HG02678 (cell line): Measurements from ENCODE around the gene IKZF1.

Experiments used
- ATAC-seq: cut with Tn5 transposase; IDR thresholded peaks from one replicate; pipeline ENCODE4 v1.9.1; 2021; ENCODE audit warnings: mild to moderate bottlenecking, moderate library complexity; ENCODE audit not compliant: unreplicated experiment

IKZF1 gene

DNA sequence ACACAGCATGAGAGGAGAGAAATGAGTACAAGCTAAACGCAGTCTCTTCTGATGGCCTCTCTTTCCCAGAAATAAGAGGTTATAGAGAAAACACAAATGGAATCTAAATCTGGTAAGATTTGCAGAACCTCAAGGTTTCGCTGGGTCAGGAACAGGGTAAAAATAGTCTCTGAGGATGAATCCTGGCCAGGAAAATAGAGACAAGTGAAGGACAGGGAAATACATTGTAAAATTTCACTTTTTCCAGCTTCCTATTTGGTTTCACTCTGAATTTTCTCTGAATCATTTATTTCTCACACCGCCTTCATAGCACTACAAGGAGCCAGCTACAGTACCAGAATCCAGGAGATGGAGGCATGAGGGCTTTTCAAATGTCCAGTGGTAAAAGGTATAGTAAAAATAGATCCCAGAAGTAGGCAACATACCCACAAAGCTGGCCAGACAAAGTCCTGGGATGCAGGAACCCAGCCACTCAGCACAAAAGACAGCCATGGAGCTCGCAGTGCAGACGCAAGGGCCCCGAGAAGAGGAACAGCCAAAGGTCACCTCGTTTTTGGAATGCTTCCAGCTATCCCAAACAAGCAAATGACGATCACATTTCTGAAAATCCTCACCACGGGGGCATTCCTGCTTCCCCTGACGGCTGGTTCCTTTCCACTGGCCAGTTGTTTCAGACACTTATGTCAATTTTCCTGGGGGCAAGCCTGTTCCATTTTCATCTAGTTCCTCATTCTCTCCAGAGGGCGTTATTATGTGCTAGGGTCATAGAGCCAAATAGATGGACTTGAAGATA lies 21.5 kb upstream of the IKZF1 start:
- ATAC-seq, result no peak

DNA sequence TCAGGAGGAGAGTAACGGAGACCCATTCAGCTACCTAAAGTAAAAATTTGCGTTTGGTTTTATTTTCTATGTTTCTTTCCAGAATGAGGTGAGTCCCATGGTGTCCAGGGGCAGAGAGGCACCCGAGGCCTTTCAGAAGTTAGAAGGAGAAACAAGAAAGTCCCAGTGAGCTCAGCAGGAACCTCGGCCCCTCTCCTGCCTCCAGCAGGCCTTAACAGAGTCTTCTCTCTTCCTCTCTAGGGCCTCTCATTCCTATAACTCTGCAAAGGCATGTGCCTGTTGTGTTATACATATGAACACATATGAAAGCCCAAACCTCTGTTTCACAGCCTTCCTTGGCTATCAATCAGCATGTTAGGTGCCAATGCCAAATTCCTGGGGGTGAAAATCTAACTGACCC lies 20.8 kb upstream of the IKZF1 start:
- no peak for ATAC-seq

DNA sequence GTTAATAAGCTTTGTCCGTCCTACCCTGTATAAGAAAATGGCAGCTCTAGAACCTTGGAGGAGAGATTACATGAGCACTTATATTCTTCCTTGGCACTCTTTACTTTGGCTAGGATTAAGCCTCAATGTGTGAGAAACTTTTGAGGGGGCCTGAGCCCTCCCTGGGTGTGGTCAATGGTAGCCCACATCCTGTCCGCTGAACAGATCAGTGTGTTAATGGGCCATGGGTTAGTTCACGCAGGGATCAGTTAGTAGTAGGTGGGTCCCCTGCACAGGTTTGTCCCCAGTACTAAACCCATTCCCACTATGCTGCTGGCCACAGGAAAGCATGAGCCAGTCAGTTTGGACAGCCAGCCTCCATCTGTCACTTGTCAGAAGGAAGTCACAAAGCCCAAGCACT lies 20.2 kb upstream of the IKZF1 start:
- ATAC-seq, result no peak

DNA sequence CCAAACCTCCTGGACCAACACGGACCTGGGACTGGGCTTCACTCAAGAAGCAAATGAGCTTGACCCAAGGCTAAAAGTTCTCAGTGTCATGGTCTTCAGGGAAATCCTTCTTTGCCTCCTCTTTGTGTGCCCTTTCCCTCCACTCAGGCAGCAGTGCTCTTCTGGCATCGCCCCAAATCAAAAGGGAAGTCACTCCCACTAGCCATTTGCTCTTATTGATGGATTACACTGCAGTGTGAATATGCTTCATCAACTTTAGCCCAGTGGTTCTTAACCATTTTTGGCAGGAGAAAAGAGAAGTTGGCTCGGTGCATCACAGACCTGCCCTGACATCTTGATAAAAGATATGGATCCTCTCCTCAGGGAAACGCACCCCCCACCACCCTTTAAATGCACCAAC lies 19.2 kb upstream of the IKZF1 start:
- ATAC-seq, result no peak

DNA sequence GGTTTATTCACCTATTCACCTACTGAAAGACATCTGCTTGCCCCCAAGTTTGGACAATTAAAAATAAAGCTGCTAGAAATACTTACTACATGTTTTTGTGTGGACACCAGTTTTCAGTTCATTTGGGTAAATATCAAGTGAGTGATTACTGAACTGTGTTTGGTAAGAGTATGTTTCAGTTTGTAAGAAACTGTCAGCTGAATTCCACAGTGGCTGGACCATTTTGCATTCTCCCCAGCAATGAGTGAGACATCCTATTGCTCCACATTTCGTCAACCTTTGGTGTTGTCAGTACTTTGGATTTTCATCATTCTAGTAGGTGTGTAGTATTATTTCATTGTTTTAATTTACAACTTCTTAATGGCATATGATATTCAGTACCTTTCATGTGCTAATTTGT lies 17.4 kb upstream of the IKZF1 start:
- ATAC-seq, result no peak

DNA sequence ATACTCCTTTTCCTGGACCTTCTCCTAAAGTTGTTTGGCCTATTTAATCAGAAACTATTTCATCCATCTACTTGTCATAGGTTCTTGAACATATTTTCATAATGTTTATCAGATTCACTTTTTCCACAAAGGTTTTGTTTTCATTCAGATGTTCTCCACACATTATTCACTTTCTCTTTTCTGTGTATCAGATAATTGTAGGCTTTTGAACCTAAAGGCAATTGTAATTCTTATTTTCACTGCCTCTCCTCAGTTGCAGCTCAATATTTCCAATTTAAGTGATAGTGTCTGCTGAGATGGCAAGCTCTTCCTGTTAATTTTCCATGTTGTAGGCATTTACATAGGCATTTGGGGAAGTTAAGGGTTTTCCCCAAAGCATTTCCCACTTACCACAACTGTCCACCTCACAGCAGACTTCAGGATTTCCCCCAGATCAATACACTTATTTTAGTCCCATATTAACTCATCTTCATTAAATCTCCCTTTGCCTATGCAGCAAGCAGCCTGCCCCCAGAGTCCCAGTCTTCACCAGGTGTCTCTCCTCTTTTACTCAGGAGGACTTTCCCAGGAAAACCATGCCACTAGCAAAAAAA lies 12.3 kb upstream of the IKZF1 start:
- ATAC-seq, result no peak

DNA sequence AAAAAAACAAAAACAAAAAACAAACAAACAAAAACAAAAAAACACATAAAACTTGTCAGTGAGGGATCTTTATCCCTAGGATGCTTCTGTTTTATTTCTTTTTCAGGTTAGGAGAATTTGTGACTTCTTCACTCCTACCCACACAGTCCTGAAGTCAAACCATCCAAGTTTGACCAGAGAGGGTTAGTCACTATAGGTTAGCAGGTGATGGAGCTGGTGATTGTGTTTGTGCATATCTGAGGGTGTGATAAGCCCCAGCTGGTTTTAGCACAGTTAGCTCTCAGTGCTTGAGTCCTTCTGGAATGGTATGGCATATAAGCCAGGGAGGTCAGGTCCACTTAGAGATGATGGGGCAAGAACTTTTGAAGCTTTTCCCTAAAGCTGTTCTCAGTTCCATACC lies 11.8 kb upstream of the IKZF1 start:
- no peak for ATAC-seq

DNA sequence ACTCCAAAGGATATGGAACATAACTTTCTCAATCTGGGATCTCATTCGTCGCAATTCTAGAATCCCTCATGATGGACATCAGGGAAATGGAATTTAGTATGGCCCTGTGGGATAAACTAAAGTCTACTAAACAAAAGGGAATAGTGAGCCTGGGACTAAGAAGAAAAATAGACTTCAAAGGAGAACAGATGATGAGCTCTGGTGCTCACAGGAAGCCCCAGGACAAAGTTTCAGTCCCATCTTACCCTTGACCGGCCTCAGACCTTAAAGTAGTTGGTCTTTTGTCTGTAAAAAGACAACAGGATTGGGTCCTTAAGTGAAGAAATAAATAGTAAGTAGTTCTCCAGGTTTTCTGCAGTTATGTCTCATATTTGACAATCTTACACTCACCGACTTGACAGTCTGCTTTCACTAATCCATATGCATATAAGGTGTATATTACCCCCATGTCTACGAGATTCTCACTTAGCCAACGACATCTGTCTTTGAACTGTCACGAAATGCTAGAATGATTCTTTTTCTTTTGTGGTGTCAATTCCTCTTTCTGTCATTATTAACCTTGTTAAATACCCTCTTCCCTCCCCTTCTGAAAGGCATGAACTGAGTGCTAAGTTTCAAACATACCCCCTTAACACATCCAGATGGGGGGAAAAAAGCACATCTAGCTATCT lies 10.9 kb upstream of the IKZF1 start:
- peak; percentile 78 for ATAC-seq

DNA sequence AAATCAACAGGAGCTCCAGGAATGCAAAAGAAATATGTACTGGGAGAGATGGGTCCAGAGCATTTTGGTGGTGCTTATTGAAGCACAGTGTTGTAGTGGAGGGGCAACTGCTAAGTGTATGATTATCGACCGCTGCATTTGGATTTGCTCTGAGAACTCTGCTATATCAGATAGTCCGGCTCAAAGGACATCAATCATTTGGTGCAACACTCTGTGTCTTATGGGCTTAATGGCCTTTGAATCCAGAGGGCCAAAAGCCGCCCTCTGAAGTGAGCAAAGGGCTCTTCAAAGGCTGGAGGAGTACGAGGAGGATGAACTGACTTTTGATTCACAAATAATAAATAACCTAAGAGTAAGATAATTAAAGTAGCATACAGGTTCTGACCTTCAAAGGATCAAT lies 9.4 kb upstream of the IKZF1 start:
- no peak for ATAC-seq

DNA sequence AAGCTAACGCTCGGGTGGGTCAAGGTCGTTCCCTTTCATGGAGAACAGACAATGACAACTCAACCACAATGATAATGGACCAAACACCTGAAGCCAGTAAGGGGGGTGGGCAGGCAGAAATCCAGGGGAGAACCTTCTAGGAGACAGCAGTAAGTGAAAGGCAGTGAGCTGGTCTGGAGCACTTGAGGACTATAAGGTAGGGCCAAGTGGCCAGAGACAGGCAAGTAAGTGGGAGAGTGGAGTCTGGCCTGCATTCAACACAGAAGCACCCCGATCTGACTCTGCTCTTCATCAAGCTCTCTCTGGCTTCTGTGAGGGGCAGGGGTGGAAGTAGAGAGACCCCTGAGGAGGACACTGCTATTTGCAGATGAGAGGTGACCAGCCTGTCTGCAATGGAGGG lies 7.7 kb upstream of the IKZF1 start:
- no peak for ATAC-seq

DNA sequence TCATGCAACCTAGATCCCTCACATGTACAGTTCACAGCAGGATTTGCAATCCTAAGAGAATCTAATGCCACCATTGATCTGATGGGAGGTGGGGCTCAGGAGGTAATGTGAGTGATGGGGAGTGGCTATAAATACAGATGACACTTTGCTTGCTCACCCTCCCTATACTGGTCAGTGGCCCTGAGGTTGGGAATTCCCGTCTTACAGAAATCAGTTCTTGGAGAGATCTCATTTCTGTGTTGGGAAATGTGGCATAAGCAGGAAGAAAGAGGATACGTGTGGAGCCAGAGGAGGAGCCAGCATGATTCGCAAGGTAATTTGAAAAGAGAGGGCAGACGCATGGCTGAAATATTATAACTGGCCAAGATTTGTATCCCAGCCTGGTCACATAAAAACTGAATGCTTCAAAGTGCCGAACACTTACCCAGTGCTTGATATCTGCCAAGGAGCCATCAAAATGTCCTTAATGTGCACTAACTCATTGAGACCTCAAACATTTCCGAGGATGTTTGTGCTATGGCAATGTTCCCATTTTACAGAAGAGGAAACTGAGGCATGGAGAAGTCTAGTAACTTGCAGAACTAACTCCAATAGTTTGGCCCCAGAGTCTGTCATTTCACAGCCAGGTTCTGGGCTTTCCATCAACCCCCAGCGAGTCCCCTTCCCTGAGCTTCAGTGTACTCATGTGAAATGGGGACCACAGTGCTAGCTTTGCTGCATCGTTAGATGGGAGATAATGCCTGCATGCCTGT lies 5.5 kb upstream of the IKZF1 start:
- ATAC-seq, result no peak

DNA sequence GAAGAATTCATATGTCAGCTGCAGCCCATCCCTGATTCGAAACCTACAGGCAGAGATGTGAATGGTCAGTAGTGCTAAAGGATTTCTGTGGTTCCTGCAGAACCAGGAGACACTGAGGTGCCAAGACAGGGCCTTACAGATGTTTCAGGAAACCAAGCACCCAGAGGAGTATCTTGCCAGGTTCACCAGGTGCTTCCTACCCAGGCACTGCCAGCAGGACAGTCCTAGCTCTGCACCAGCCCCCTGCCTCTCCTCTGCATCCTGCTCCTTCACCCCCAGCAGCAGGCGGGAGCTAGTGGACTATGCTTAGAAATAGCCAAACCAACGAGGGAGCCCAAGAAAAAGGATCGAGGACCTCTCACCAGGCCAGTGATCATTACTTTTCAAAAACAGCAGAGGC lies 4.2 kb upstream of the IKZF1 start:
- ATAC-seq, result no peak

DNA sequence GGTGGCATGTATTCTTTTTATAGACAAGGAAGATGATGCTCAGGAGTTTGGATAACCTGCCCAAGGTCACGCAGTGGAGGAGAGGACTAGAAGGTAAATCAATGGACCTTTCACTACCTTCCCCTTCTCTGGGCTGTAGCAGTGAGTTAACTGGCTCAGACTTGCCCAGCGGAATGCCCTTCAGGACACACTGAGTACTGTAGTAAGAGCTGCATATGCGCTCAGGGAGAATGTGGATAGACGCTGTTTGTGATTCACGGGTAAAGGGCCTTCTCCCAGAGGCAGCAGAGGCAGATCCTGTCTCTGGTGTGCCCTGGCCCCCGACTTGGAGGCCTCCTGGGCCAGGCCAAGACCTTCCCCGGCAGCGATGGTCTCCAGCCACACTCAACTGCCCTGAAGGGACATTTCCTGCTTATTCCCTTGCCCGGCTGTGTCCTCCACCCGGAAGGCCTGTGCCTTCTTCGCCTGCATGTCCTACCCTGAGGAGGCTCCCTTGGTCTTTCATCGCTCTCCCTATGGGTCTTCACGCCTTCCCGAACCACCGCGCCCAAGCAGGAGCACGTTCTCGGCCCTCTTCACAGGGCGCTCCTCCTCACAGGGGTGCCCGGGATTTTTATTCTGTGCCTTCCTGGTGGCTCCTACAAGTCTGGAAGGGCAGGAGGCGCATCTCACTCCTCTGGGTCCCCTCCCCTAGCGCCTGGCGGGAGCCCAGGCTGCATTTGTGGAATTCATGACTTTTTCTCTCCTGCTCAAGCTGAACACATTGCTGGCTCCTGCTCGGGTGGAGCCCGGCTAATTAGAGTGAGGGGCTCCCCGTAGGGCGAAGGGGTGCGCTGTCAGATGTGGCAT lies 1.8 kb upstream of the IKZF1 start:
- ATAC-seq, result no peak

DNA sequence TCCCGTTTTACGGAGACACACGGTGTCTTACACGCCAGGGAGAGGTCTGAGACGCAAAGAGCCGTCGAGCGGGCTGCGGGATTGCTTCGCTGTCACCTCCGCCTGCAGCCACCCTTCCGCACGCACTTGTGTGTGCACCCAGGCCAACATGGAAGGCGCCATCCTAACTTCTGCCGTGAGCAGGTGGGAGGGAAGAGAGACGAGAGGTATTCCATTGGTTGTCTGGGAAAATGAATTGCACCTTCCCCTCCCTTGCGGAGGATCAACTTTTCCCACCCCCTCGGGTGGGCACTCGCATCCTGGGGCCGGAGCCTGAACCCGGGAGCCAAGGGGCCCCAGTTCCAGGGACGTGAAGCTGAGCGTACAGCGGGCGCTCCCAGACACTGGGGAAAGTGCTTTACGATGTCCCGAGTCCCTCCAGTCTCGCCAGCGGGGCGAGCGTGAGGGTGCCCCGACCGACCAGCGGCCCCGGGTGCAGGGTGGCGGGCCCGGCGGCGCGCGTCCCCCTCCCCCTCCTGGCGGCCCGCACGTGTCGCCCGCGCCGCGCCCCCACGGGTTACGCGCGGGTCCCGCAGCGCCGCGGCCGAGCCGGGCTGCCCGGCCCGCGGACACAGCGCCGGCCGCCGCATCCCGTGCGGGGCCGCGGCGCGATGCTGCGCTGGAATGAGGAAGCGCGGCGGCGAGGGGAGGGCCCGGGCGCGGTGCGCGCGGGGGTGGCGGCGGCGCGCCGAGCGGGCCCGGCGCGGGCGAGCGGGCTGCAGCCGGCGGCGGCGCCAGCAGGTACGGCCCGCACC lies 984 bp upstream of the IKZF1 start:
- ATAC-seq, result peak; percentile 25

DNA sequence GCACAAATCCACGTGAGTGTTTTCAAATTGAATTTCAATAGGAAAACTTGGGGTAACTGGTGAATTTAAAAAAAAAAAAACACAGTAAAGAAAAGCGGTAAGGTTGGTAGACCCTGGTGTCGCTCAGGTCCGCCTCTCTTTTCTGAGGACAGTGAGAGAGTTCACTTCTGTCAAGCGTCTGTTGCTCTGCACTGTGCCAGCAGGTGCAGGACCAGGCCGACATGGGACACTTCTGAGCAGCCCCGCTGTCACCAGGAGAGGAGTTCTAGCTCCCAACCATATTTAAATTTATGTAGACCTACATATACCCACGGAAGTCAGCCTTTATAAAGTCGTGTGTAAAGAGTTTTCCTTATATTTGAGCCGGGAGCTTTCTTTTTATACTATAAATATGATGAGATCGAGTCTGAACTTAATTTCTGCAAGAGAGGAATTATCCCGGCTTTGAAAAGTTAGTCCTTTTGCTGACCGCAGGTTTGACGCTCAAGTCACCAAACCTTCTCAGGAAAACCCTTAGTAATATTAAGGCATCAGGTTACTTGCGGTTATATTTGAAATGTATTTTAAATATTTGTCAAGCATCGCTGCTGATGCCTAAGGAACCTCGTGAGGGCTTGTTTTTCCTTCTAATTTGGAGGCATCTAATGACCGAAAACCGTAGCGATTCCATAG lies 531 bp downstream of the IKZF1 start:
- ATAC-seq, result peak; percentile 48

DNA sequence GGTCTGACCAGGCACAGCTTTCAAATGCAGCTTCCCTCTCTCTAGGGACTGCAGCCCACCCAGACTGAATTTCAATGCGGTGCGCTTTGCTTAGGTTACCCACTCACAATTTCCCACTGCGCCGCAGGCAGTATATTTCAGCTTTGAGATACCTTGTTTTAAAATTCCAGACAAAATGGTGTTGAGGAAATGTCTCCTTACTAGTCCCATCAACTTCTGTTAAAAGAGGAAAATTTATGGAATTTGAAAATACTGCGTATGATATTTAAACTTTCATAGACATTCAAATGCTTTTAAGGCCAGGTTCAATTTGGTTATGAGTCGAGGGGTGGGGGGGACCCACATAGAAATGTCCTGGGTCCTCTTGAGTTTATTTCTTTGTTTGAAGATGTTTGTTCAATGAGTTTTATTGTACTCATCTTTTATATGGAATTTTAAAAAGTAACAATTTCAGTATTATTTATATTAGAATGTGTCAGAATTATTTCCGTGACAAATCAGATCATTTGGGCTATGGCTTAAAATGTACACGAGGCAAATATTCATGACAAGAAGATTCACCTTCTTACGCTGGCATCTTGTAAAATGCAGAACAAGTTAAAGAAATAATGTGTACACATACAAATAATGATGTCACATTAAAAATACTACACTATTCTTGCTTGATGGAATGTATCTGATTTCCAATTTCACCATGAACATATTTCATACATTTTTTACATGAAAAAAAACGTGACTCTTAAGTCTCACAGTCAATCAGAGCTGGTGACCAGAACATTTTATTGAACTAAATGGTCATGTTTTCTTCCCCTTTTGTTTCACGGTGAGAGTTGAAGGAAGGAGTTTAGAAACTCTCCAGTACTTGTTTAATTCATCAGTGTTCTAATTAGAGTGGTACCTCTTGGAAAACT lies 1.3 kb downstream of the IKZF1 start:
- no peak for ATAC-seq

DNA sequence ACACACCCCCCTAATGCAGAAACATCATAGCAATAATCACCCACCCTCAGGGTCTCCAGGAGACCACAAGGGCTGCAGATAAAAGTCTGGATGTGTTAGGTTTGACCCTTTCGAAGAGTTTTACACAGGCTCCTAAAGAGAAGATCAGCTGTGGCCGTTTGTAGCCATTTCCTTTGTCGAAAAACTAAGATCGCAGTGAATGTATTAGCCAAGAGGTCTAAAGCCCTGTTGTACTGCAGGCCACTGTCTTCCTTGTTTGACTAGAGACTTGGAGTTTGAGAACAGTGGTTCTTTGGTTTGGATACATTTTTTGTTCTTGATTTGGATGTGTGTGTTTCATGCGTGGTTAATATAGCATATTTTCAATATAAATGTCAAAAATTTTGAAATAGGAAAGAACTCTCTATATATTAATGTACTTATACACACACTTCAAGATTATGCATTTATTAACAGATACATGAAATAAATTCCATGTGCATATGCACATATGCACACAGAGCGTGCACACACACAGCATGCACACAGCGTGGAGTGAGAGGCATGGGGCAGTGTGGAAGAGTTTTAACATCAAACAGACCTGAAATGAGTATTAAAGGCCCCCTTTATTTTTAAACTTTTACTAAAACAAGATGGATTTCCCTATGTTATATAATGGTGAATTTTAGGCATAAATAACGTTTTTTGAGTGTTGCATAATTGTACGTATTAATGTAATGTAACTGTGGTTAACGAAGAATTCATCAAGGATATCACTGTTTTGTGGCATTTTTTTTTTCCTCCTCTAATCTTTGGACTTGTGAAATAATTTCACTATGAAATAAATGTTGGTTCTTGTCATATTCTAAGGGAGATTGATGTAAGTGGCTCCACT lies 2.2 kb downstream of the IKZF1 start:
- ATAC-seq, result no peak
